ENCODE results near the gene RASSF9.

DNA sequence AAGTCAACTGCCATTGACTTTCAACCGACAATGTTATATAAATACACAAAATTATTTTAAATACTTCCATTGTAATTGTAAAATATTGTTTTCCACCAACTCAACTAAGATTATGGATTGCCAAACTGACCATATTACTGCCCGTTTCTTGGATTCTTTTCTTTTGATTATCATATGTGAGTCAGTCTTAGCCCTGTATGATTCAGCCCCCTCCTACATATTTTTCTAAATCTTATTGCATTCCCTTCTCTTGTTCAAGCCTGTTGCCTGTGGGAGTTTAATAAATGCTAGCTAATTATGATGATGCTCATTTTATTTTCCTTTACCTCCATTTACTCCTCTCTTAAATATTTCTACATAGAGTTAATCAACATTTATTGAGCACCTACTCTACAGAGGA, 6.8 kb downstream of the RASSF9 start:
- TF ChIP-seq EZH2 (IDR thresholded peaks at IDR 0.05; ENCODE audit: borderline replicate concordance, low read depth, low read length, poor library complexity, severe bottlenecking) = no peak
- TF ChIP-seq, protein P1, sequence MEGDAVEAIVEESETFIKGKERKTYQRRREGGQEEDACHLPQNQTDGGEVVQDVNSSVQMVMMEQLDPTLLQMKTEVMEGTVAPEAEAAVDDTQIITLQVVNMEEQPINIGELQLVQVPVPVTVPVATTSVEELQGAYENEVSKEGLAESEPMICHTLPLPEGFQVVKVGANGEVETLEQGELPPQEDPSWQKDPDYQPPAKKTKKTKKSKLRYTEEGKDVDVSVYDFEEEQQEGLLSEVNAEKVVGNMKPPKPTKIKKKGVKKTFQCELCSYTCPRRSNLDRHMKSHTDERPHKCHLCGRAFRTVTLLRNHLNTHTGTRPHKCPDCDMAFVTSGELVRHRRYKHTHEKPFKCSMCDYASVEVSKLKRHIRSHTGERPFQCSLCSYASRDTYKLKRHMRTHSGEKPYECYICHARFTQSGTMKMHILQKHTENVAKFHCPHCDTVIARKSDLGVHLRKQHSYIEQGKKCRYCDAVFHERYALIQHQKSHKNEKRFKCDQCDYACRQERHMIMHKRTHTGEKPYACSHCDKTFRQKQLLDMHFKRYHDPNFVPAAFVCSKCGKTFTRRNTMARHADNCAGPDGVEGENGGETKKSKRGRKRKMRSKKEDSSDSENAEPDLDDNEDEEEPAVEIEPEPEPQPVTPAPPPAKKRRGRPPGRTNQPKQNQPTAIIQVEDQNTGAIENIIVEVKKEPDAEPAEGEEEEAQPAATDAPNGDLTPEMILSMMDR (conservative IDR thresholded peaks at IDR 0.05; ENCODE audit: low read depth, low read length) = no peak

Measured in A673 (cell line).